HEK293 (cell line): ENCODE results near the gene NOS1AP.

Experiments
- CTCF ChIA-PET: fragments of 350-600 bp; formaldehyde crosslinking; extraction: SDS; loops from one replicate; lab custom pipeline; 2021; ENCODE audit warnings: antibody characterized with exemption; lab: Yijun Ruan, JAX
- POLR2A ChIA-PET: fragments of 300-600 bp; formaldehyde crosslinking; extraction: SDS; loops from one replicate; lab custom pipeline; 2020; ENCODE audit warnings: antibody characterized with exemption, inconsistent platforms; lab: Yijun Ruan, JAX
- H3K27ac ChIP-seq: fragments of 200-500 bp; sonication (Bioruptor generic); 2 replicates; pipeline ENCODE4 v1.5.1; 2014; ENCODE audit warnings: low read depth, low read length, control low read depth, inconsistent platforms; ENCODE audit errors: extremely low read depth
- H3K36me3 ChIP-seq, 2 experiments: fragments of 200-500 bp in 1 of 2; sonication (Bioruptor generic) in 1 of 2; 1 replicate in 1 of 2; 2 replicates in 1 of 2; pipeline ENCODE4 v1.5.1; 2014 to 2017; ENCODE audit warnings: inconsistent platforms in 2 of 2, low read length in 2 of 2; ENCODE audit not compliant: control insufficient read depth in 2 of 2, insufficient read depth in 1 of 2
- H3K4me1 ChIP-seq: fragments of 200-500 bp; sonication (Bioruptor generic); 2 replicates; pipeline ENCODE4 v1.5.1; 2014; ENCODE audit warnings: mild to moderate bottlenecking, low read length, inconsistent platforms; ENCODE audit not compliant: control insufficient read depth, insufficient read depth
- H3K4me3 ChIP-seq: 2 replicates; pipeline ENCODE4 v1.5.1; 2011; ENCODE audit warnings: low read depth, mild to moderate bottlenecking, control low read depth, low read length, moderate library complexity
- H3K9me3 ChIP-seq: fragments of 200-500 bp; sonication (Bioruptor generic); 2 replicates; pipeline ENCODE4 v1.5.1; 2014; ENCODE audit warnings: low read depth, low read length, inconsistent platforms; ENCODE audit not compliant: control insufficient read depth, insufficient read depth
- GFI1B ChIP-seq: fragments of 450-650 bp; formaldehyde crosslinking; IDR thresholded peaks from 2 replicates; pipeline ENCODE4 v1.5.1; 2016; ENCODE audit warnings: missing biosample characterization, missing genetic modification characterization
- GLIS1 ChIP-seq: fragments of 450-650 bp; formaldehyde crosslinking; IDR thresholded peaks from 2 replicates; pipeline ENCODE4 v1.5.1; 2016; ENCODE audit warnings: missing biosample characterization, missing genetic modification characterization
- HOXC10 ChIP-seq: sonication (generic); formaldehyde crosslinking; IDR thresholded peaks from 2 replicates; pipeline ENCODE4 v1.8.1; 2023; ENCODE audit warnings: mild to moderate bottlenecking, missing genetic modification reagents
- HOXD13 ChIP-seq: sonication (generic); formaldehyde crosslinking; IDR thresholded peaks from 2 replicates; pipeline ENCODE4 v1.8.0; 2022; ENCODE audit warnings: missing genetic modification reagents, borderline replicate concordance
- IKZF3 ChIP-seq: fragments of 450-650 bp; IDR thresholded peaks from 2 replicates; pipeline ENCODE4 v1.5.0; 2018; ENCODE audit warnings: missing biosample characterization, mild to moderate bottlenecking, missing genetic modification characterization, moderate library complexity
- MZF1 ChIP-seq: fragments of 450-650 bp; formaldehyde crosslinking; IDR thresholded peaks from 2 replicates; pipeline ENCODE4 v1.5.1; 2017; ENCODE audit warnings: missing biosample characterization, missing genetic modification characterization, borderline replicate concordance
- PRDM1 ChIP-seq: fragments of 450-650 bp; formaldehyde crosslinking; IDR thresholded peaks from 2 replicates; pipeline ENCODE4; 2016; ENCODE audit warnings: missing biosample characterization, missing genetic modification characterization
- TRIM28 ChIP-seq: IDR thresholded peaks from 2 replicates; pipeline ENCODE4 v1.6.1; 2011; ENCODE audit warnings: low read length, control low read depth, borderline replicate concordance
- ZBTB17 ChIP-seq: fragments of 450-650 bp; formaldehyde crosslinking; IDR thresholded peaks from 2 replicates; pipeline ENCODE4 v1.5.1; 2016; ENCODE audit warnings: missing biosample characterization, missing genetic modification characterization
- ZBTB20 ChIP-seq: fragments of 450-650 bp; formaldehyde crosslinking; IDR thresholded peaks from 2 replicates; pipeline ENCODE4 v1.5.1; 2016; ENCODE audit warnings: missing biosample characterization, missing genetic modification characterization
- ZFHX2 ChIP-seq: fragments of 450-650 bp; formaldehyde crosslinking; conservative IDR thresholded peaks from 2 replicates; pipeline ENCODE4 v1.5.1; 2016; ENCODE audit warnings: missing biosample characterization, missing genetic modification characterization
- ZFP41 ChIP-seq: fragments of 450-650 bp; formaldehyde crosslinking; IDR thresholded peaks from 2 replicates; pipeline ENCODE4 v1.5.1; 2016; ENCODE audit warnings: missing biosample characterization, missing genetic modification characterization, borderline replicate concordance
- ZIC2 ChIP-seq: fragments of 450-650 bp; formaldehyde crosslinking; IDR thresholded peaks from 2 replicates; pipeline ENCODE4 v1.5.1; 2016; ENCODE audit warnings: missing biosample characterization, missing genetic modification characterization
- ZNF121 ChIP-seq: fragments of 450-650 bp; formaldehyde crosslinking; IDR thresholded peaks from 2 replicates; pipeline ENCODE4 v1.5.1; 2016; ENCODE audit warnings: missing biosample characterization, missing genetic modification characterization
- ZNF324 ChIP-seq: fragments of 450-650 bp; formaldehyde crosslinking; IDR thresholded peaks from 2 replicates; pipeline ENCODE4 v1.5.1; 2016; ENCODE audit warnings: missing biosample characterization, missing genetic modification characterization
- ZNF341 ChIP-seq: fragments of 450-650 bp; formaldehyde crosslinking; IDR thresholded peaks from 2 replicates; pipeline ENCODE4; 2016; ENCODE audit warnings: low read depth, missing biosample characterization, missing genetic modification characterization
- ZNF423 ChIP-seq: fragments of 450-650 bp; formaldehyde crosslinking; IDR thresholded peaks from 2 replicates; pipeline ENCODE4 v1.5.1; 2016; ENCODE audit warnings: missing biosample characterization, missing genetic modification characterization
- ZNF561 ChIP-seq: fragments of 450-650 bp; IDR thresholded peaks from 2 replicates; pipeline ENCODE4 v1.5.1; 2018; ENCODE audit warnings: missing biosample characterization, missing genetic modification characterization, borderline replicate concordance
- ZNF600 ChIP-seq: fragments of 450-650 bp; formaldehyde crosslinking; IDR thresholded peaks from 2 replicates; pipeline ENCODE4 v1.5.1; 2016; ENCODE audit warnings: missing biosample characterization, missing genetic modification characterization
- ZNF677 ChIP-seq: fragments of 450-650 bp; IDR thresholded peaks from 2 replicates; pipeline ENCODE4 v1.5.0; 2018; ENCODE audit warnings: missing biosample characterization, mild to moderate bottlenecking, missing genetic modification characterization, moderate library complexity
- ZNF701 ChIP-seq: fragments of 450-650 bp; formaldehyde crosslinking; IDR thresholded peaks from 2 replicates; pipeline ENCODE4 v1.5.1; 2016; ENCODE audit warnings: missing biosample characterization, missing genetic modification characterization
- ZNF747 ChIP-seq: fragments of 450-650 bp; formaldehyde crosslinking; IDR thresholded peaks from 2 replicates; pipeline ENCODE4 v1.5.1; 2016; ENCODE audit warnings: missing biosample characterization, missing genetic modification characterization
- ZNF777 ChIP-seq: fragments of 450-650 bp; formaldehyde crosslinking; IDR thresholded peaks from 2 replicates; pipeline ENCODE4 v1.5.1; 2017; ENCODE audit warnings: missing biosample characterization, missing genetic modification characterization, borderline replicate concordance
- TF ChIP-seq, protein P1 (sequence below): fragments of 450-650 bp; formaldehyde crosslinking; IDR thresholded peaks from 2 replicates; pipeline ENCODE4 v1.5.1; 2016; ENCODE audit warnings: missing biosample characterization, missing genetic modification characterization
- TF ChIP-seq, protein P2 (sequence below): fragments of 450-650 bp; formaldehyde crosslinking; IDR thresholded peaks from 2 replicates; pipeline ENCODE4 v1.5.1; 2016; ENCODE audit warnings: missing biosample characterization, missing genetic modification characterization
- TF ChIP-seq, protein P3 (sequence below): fragments of 450-650 bp; formaldehyde crosslinking; IDR thresholded peaks from 2 replicates; pipeline ENCODE4 v1.5.1; 2017; ENCODE audit warnings: missing biosample characterization, missing genetic modification characterization

The NOS1AP gene

DNA sequence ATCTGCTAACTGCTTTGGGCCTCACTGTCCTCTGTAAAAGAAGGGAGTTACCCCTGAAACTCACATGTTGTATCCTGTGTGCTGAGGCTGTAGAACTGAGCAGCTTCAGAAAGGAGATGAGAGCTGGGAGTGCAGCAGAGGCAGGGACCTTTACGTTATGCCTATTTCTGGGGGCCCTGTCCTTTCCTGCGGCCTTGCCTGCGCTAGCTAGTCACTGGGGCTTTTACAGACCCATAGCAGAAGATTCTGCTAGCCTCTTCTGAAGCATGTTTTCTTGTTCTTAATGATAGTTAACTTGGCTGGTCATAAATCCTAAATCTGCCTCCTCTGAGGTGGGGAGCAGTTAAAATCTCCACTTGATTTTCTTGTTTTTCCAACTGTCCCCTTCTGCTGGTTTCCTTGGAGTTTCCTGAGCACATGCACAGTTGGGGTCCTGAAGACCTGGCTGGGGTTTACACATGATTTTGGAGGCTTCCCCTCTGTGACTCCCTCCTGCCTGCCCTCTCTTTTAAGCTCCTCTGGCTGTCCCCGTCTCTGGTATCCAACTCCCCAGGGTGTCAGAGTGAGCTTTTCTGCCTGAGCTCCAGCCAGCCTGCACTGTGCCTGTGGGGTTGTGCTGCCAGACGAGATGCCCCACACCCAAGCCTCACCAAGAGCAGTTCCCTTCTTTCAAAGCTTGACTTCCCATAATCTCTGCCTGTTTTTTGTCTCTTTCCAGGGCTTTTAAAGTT lies 76.6 kb downstream of the NOS1AP start:
- H3K36me3 ChIP-seq = no peaks in the 10 kb centered on the region
- H3K4me3 ChIP-seq = no peak overlapping the region
- TF ChIP-seq HOXD13 (CRISPR knock-in tag) (no peak), ZNF341 (peak; percentile 95), GLIS1 (tag by site-specific recombination) (peak; percentile 55), GFI1B (tag by site-specific recombination) (no peak), ZBTB20 (tag by site-specific recombination) (peak; percentile 93), ZNF747 (no peak), MZF1 (tag by site-specific recombination) (peak; percentile 96; the same call in 1 of the 2 replicates), ZFP41 (tag by site-specific recombination) (no peak), ZNF561 (tag by site-specific recombination) (0 out of 2 replicates have a peak, but pooled peaks have one; percentile 44), ZNF121 (tag by site-specific recombination) (0 out of 2 replicates have a peak, but pooled peaks have one; percentile 58), ZNF600 (tag by site-specific recombination) (peak; percentile 57), ZIC2 (tag by site-specific recombination) (peak; percentile 96), ZNF701 (no peak), IKZF3 (no peak), ZNF777 (tag by site-specific recombination) (no peak), ZBTB17 (0 out of 2 replicates have a peak, but pooled peaks have one; percentile 1), ZNF423 (tag by site-specific recombination) (peak; percentile 88), HOXC10 (no peak), ZNF677 (tag by site-specific recombination) (no peak), ZFHX2 (tag by site-specific recombination) (no peak), PRDM1 (tag by site-specific recombination) (no peak), TRIM28 (peak; percentile 10; the same call in 1 of the 2 replicates), ZNF324 (tag by site-specific recombination) (no peak)
- TF ChIP-seq, protein P1, sequence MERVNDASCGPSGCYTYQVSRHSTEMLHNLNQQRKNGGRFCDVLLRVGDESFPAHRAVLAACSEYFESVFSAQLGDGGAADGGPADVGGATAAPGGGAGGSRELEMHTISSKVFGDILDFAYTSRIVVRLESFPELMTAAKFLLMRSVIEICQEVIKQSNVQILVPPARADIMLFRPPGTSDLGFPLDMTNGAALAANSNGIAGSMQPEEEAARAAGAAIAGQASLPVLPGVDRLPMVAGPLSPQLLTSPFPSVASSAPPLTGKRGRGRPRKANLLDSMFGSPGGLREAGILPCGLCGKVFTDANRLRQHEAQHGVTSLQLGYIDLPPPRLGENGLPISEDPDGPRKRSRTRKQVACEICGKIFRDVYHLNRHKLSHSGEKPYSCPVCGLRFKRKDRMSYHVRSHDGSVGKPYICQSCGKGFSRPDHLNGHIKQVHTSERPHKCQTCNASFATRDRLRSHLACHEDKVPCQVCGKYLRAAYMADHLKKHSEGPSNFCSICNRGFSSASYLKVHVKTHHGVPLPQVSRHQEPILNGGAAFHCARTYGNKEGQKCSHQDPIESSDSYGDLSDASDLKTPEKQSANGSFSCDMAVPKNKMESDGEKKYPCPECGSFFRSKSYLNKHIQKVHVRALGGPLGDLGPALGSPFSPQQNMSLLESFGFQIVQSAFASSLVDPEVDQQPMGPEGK = no peak
- TF ChIP-seq, protein P2, sequence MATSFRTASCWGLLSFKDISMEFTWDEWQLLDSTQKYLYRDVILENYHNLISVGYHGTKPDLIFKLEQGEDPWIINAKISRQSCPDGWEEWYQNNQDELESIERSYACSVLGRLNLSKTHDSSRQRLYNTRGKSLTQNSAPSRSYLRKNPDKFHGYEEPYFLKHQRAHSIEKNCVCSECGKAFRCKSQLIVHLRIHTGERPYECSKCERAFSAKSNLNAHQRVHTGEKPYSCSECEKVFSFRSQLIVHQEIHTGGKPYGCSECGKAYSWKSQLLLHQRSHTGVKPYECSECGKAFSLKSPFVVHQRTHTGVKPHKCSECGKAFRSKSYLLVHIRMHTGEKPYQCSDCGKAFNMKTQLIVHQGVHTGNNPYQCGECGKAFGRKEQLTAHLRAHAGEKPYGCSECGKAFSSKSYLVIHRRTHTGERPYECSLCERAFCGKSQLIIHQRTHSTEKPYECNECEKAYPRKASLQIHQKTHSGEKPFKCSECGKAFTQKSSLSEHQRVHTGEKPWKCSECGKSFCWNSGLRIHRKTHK (tag by site-specific recombination) = no peak
- TF ChIP-seq, protein P3, sequence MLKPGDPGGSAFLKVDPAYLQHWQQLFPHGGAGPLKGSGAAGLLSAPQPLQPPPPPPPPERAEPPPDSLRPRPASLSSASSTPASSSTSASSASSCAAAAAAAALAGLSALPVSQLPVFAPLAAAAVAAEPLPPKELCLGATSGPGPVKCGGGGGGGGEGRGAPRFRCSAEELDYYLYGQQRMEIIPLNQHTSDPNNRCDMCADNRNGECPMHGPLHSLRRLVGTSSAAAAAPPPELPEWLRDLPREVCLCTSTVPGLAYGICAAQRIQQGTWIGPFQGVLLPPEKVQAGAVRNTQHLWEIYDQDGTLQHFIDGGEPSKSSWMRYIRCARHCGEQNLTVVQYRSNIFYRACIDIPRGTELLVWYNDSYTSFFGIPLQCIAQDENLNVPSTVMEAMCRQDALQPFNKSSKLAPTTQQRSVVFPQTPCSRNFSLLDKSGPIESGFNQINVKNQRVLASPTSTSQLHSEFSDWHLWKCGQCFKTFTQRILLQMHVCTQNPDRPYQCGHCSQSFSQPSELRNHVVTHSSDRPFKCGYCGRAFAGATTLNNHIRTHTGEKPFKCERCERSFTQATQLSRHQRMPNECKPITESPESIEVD (tag by site-specific recombination) = peak; percentile 60
- ChIA-PET CTCF (interaction anchor here (0.6 to 2.0 kb wide), 3 partner anchors 24 to 246 kb away, joined by 3 to 6 read pairs (median 3); no protein-coding TSS in a partner anchor), POLR2A (interaction anchor here (1.0 to 1.6 kb wide), 2 partner anchors 10 to 13 kb away, joined by 3 to 5 read pairs; no protein-coding TSS in a partner anchor)
- H3K4me1 ChIP-seq = peaks cover 25% of the 10 kb centered on the region
- H3K27ac ChIP-seq = peak overlapping the region; percentile 62
- H3K9me3 ChIP-seq = no peaks in the 10 kb centered on the region
